HG03039 (cell line): ENCODE data around the gene CRTC1.
"Not testable (repeated sequence)": the region's sequence is repeated elsewhere in the genome, so short reads cannot be mapped to it uniquely, and the experiment has no call there.

ENCODE experiments used
- ATAC-seq: cut with Tn5 transposase; IDR thresholded peaks from one replicate; pipeline ENCODE4 v1.9.1; 2021; ENCODE audit warnings: mild to moderate bottlenecking, moderate library complexity; ENCODE audit not compliant: unreplicated experiment

CRTC1 gene

GRCh38 chr19:18725841-18726770 is 42.6 kb downstream of the CRTC1 start:
- ATAC-seq, result no peak

DNA sequence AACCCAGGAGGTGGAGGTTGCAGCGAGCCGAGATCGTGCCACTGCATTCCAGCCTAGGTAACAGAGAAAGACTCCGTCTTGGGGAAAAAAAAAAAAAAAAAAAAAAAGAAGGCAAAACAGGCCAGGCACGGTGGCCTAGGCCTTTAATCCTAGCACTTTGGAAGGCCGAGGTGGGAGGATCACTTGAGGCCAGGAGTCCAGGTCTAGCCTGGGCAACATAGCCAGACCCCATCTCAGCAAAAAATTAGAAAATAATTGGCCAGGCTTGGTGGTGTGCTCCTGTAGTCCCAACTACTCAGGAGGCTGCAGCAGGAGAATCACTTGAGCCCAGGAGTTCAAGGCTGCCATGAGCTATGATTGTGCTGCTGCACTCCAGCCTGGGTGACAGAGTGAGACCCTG is 43.4 kb downstream of the CRTC1 start:
- ATAC-seq, result no peak

GRCh38 chr19:18727602-18728001 is 44.1 kb downstream of the CRTC1 start:
- ATAC-seq, result not testable (repeated sequence)

DNA sequence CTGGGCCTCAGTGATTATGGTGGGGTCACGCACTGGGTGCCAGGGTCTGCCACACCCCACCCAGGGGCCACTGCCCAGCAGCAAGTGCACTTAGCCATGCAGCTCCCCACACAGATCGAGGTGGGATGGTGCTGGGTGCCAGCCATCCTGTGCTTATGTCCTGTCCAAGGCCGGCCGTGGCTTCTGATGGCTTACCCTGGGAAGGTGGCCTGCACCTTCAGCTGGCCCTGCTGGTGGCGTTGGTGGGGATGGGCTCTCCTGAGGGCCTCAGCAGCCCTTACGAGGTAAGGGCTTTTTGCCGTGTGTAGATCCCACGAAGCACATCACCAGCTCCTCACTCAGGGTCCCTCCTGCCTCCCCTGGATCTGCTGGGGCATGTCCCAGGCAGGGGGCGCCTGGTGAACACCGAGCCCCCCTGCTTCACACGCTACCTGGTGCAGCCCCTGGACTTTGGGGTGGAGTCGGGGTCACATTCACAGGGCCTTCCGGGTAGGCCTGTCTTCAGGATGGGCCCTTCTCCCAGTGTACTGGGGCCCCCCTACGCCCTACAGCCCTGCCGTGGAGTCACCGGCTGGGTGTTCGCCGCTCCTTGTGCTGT is 46.6 kb downstream of the CRTC1 start:
- ATAC-seq, result no peak

DNA sequence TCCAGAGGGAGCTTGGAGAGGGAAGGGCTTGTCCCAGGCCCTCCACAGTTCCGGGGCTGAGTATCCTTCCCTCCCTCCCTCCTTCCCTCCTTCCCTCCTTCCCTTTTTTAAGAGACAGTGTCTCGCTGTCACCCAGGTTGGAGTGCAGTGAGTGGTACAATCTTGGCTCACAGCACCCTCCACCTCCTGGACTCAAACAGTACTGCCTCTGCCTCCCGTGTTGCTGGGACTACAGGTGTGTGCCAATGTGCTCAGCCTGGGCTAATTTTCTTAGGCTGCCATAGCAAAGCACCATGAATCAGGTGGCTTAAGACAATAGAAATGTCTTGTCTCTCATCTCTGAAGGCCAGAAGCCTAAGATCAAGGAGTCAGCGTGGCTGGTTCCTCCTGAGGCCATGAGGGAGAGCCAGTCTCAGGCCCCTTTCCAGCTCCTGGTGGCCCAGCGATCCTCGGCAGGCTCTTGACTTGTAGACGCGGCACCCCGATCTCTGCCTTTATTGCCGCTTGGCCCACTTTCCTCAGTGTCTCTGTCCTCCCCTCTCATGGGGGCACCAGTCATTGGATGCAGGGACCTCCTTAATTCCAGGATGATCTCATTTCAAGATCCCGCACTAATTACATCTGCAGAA is 47.5 kb downstream of the CRTC1 start:
- ATAC-seq, result no peak

- no peak for ATAC-seq
These were observed 48.1 kb downstream of the CRTC1 start for GRCh38 chr19:18731562-18732008.

DNA sequence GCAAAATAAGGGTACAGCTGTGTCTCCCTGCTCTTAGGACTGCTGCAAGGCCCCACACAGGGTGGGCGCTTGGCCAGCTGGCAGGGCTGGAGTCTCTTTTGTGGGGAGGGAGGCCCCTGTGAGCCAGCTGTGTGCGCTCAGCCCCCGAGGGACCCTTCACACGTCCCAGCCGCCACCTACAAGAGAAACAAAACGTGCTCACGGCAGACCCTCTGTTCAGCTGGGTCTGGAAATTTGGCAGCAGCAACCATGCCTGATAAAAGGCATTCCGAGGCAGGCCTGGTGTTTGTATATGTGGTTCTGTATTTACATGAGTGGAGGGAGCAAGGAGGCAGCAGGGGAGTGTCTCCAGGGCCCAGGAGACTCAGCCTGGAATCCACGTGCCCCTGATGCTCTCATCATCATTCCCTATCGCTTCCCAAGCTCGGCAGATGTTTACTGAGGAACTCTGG is 49.7 kb downstream of the CRTC1 start:
- ATAC-seq, result no peak

DNA sequence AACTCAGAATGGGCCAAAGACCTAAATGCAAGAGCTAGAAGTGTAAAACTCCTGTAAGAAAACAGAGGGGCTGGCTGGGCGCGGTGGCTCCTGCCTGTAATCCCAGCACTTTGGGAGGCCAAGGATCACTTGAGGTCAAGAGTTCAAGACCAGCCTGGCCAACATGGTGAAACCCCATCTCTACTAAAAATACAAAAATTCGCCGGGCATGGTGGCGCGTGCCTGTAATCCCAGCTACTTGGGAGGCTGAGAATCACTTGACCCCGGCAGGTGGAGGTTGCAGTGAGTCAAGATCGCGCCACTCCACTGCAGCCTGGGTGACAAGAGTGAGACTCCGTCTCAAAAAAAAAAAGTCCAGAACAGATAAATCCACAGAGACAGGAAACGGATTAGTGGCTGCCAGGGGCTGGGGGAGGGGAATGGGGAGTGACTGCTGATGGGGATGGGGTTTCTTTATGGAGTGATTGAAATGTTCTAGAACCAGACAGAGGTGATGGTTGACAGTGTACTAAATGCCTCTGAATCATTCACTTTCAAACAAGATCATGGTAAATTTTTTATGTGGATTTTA is 50.4 kb downstream of the CRTC1 start:
- ATAC-seq, result not testable (repeated sequence)

GRCh38 chr19:18735324-18735723 is 51.8 kb downstream of the CRTC1 start:
- ATAC-seq, result no peak

DNA sequence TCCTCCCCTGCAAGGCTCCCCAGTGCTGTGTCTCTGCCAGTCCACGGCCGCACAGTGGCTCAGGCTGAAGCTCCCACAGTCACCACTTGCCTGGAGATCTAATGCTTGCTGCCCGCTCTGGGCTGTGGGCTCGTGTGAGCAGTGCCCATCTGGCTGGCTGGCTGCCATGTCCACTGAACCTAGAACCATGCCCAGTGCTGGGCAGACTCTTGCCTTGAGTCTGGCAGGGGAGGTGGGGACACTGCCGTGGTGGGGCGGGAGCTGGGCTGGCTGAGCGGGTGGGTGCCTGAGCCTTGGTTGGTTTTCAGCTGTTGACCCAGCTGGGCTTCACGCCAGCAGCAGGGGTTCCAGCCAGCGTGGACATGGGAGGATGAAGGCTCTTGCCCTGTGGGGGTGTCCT is 52.3 kb downstream of the CRTC1 start:
- no peak for ATAC-seq

GRCh38 chr19:18736415-18737336 is 53.2 kb downstream of the CRTC1 start:
- ATAC-seq, result no peak

GRCh38 chr19:18737337-18737953 is 54.0 kb downstream of the CRTC1 start:
- no peak for ATAC-seq

- no peak for ATAC-seq
These were observed 54.5 kb downstream of the CRTC1 start for GRCh38 chr19:18737954-18738351.

DNA sequence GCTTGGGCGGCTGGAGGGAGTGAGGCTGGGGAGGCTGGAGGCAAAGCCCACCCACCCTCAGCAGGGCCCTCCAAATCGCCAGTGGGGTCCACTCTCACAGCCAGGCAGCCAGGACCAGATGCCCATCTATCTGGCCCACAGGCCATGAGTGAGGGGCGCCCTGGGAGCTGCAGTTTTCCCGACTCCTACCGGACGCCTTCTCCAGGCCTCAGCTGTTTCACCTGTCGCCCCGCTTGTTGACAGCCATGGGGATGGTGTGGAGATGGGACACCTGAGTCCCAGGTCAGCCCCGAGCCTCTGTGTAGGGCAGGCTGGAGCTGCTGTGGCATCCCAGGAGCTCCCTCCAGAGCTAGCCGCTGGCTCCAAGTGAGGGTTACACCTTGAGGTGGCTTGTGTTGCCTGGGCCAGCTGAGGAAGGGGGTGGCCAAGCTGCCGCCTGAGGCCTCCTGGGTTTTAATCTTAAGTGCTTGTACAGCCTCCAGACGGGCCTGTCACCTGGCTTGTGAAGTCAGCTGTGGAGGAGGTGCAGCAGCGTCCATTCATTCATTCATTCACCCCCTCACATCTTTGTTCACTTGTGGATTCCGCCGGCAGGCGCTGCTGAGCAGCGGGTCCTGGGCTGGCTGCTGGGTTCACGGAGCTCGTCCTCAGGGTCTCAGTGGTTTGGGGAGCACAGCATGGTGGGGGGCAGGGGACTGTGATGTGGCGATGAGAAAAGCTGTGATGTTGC is 55.6 kb downstream of the CRTC1 start:
- no peak for ATAC-seq

DNA sequence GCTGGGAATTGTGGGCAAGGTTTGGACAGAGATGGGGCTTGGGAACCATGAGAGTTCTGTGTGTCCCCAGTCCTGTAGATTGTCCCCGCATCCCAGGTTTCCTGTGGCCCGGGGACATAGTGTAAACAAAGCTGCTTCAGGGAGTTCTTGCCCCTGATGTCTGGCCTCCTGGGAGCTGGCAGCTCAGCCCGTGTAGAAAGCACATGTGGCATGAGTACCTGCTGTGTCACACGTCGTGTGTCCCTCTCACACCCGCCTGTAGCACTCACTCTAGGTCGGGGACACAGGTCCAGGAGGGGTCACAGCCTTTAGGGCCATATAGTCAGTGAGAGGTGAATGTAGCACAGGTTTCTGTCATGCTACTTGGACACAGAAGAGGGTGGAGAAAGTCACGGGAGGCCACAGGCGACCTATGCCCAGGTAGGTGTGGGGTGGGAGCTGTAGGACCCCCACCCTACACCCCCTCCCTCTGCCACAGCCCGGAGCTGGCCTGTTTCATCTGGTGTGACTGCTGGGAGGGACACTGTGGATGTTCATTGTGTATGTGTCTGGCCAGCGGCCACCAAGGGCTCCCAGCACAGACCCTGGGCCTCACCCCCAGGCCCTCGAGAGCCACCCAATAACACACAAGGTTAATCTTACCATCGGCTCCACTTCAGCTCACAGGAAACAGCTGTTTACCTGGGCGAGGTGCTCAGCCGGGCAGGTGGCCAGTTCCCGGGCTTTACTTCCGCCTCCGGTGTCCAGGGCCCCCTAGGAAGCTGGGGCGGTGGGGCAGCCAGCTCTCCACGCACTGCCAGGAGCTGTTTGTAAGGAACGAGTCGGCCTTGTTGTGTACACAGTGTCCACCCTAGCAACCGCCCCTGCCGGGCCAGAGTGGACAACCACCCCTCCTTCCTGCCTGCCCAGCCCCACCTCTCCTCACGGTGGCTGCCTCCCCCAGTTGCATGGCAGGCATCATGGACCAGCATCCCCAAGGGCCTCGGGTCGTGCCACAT is 57.9 kb downstream of the CRTC1 start:
- no peak for ATAC-seq

DNA sequence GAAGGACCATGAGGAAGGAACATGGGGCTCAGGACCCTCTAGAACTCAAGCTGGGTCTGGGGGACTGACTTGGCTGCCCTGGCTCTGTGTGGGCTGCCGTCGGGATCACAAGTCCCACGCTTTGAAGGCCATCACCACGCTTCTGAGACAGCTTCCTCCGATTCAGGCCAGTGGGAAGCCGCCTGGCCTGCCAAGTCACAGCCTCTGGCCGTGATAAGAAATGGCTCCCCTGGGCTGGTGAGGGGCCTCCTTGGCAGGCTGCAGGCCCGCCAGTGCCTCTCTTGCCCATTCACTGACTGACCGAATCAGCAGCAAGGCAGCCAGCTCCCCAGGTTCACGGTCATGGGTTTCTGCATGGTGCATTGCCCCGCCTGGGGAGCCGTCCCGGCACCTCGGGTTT is 58.8 kb downstream of the CRTC1 start:
- ATAC-seq, result no peak

GRCh38 chr19:18742838-18743783 is 59.6 kb downstream of the CRTC1 start:
- no peak for ATAC-seq
